ENCODE results near the gene COPS7B.

DNA sequence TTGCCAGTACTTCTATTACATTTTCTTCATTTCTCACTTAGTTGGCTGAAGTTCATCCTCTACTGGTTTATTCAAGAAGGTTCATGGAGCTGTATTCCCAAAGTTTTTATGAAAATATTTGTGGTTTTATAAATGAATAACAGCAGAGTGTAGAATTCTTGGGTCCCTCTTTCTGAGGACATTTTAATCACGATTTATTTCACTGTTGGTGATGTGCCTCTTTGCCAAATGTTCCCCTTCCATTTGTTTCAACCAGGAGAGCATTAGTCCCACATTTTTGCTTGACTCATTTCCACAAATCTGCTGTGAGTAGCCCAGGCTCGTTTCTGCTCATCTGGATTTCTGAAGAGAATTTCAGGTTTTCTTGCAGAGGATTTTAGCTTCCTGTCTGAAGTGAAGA, 20.8 kb downstream of the COPS7B start:
- TF ChIP-seq SIN3A (IDR thresholded peaks at IDR 0.05; ENCODE audit: borderline replicate concordance, insufficient read depth, low read length): no peak
- no peak for TF ChIP-seq POLR2AphosphoS5 (IDR thresholded peaks at IDR 0.05; ENCODE audit: low read depth, low read length)

All from PFSK-1 (cell line).